Activated CD4-positive, alpha-beta T cell treated with anti-CD3 and anti-CD28 coated beads, Interleukin-2, amount 10 ng/mL, durations not matched to agents 24 days and 14 days (primary cell): Measurements from ENCODE around the gene MUC5AC. TPM values are rescaled to one million over a fixed set of nuclear protein-coding genes. Genes with fewer than 3 reads are reported as not detected.

ENCODE experiments used
- DNase-seq: peaks from one replicate; pipeline ENCODE4 v3.0.0; 2022
- H3K27ac Mint-ChIP-seq: one replicate; pipeline ENCODE4 v1.8.0; 2022; ENCODE audit warnings: mild to moderate bottlenecking, mixed read lengths
- H3K27me3 Mint-ChIP-seq: one replicate; pipeline ENCODE4 v1.8.0; 2022; ENCODE audit warnings: mixed read lengths
- H3K36me3 Mint-ChIP-seq: one replicate; pipeline ENCODE4 v1.8.0; 2022; ENCODE audit warnings: low read depth, mild to moderate bottlenecking, mixed read lengths
- H3K4me1 Mint-ChIP-seq: one replicate; pipeline ENCODE4 v1.8.0; 2021; ENCODE audit warnings: mixed read lengths
- H3K4me3 Mint-ChIP-seq: one replicate; pipeline ENCODE4 v1.8.0; 2022; ENCODE audit warnings: mild to moderate bottlenecking, moderate library complexity, mixed read lengths
- H3K9me3 Mint-ChIP-seq: one replicate; pipeline ENCODE4 v1.8.0; 2021; ENCODE audit warnings: mixed read lengths
- intact Hi-C: fragments of 100-400 bp; cut with micrococcal nuclease; formaldehyde crosslinking; loops from one replicate; pipeline ENCODE4 v1.15.1; 2023
- total RNA-seq: library from RNA; stranded (reverse); gene quantifications from 2 replicates; pipeline ENCODE4 v1.2.3, GENCODE V29; 2022

MUC5AC gene
- total RNA-seq, 1 donor from 2014 or later = not detected

GRCh38 chr11:1224491-1225385 is 67.0 kb downstream of the MUC5AC start:
- H3K27ac Mint-ChIP-seq = no peak overlapping the region
- H3K4me1 Mint-ChIP-seq = no peaks in the 10 kb centered on the region
- no peak overlapping the region for H3K4me3 Mint-ChIP-seq
- no peak for DNase-seq
- intact Hi-C loops = no loop called here
- H3K9me3 Mint-ChIP-seq = no peaks in the 10 kb centered on the region
- H3K36me3 Mint-ChIP-seq = no peaks in the 10 kb centered on the region
- no peaks in the 10 kb centered on the region for H3K27me3 Mint-ChIP-seq

- H3K27ac Mint-ChIP-seq = no peak overlapping the region
- no peaks in the 10 kb centered on the region for H3K27me3 Mint-ChIP-seq
- H3K4me3 Mint-ChIP-seq = no peak overlapping the region
- H3K36me3 Mint-ChIP-seq = no peaks in the 10 kb centered on the region
- no peaks in the 10 kb centered on the region for H3K4me1 Mint-ChIP-seq
- H3K9me3 Mint-ChIP-seq = no peaks in the 10 kb centered on the region
- DNase-seq = no peak
- intact Hi-C loops = no loop called here
These were observed 67.9 kb downstream of the MUC5AC start for GRCh38 chr11:1225386-1226225.

- H3K36me3 Mint-ChIP-seq = no peaks in the 10 kb centered on the region
- no peak overlapping the region for H3K27ac Mint-ChIP-seq
- no peaks in the 10 kb centered on the region for H3K9me3 Mint-ChIP-seq
- H3K4me1 Mint-ChIP-seq = no peaks in the 10 kb centered on the region
- no peak overlapping the region for H3K4me3 Mint-ChIP-seq
- no peak for DNase-seq
- intact Hi-C loops = no loop called here
- H3K27me3 Mint-ChIP-seq = no peaks in the 10 kb centered on the region
These were observed 68.7 kb downstream of the MUC5AC start for GRCh38 chr11:1226226-1226985.

- no peaks in the 10 kb centered on the region for H3K4me1 Mint-ChIP-seq
- no peaks in the 10 kb centered on the region for H3K9me3 Mint-ChIP-seq
- intact Hi-C loops = no loop called here
- no peak overlapping the region for H3K27ac Mint-ChIP-seq
- no peak overlapping the region for H3K4me3 Mint-ChIP-seq
- H3K36me3 Mint-ChIP-seq = no peaks in the 10 kb centered on the region
- H3K27me3 Mint-ChIP-seq = no peaks in the 10 kb centered on the region
- DNase-seq = no peak
These were observed 69.3 kb downstream of the MUC5AC start for GRCh38 chr11:1226986-1227550.

- H3K4me1 Mint-ChIP-seq = no peaks in the 10 kb centered on the region
- intact Hi-C loops = no loop called here
- no peak for DNase-seq
These were observed 69.9 kb downstream of the MUC5AC start for GRCh38 chr11:1227551-1228100.

GRCh38 chr11:1228101-1228821 is 70.5 kb downstream of the MUC5AC start:
- Mint-ChIP-seq H3K27ac (no peak overlapping the region), H3K4me1 (no peaks in the 10 kb centered on the region), H3K9me3 (no peaks in the 10 kb centered on the region), H3K4me3 (no peak overlapping the region), H3K27me3 (no peaks in the 10 kb centered on the region), H3K36me3 (no peaks in the 10 kb centered on the region)
- DNase-seq = no peak
- intact Hi-C loops = no loop called here

More at GRCh38 chr11:1227551-1228100, 69.9 kb downstream of the MUC5AC start:
- H3K4me3 Mint-ChIP-seq = no peak overlapping the region
- H3K36me3 Mint-ChIP-seq = no peaks in the 10 kb centered on the region
- no peaks in the 10 kb centered on the region for H3K27me3 Mint-ChIP-seq
- no peaks in the 10 kb centered on the region for H3K9me3 Mint-ChIP-seq
- no peak overlapping the region for H3K27ac Mint-ChIP-seq

GRCh38 chr11:1228921-1229451 is 71.2 kb downstream of the MUC5AC start:
- no peak for DNase-seq
- Mint-ChIP-seq H3K27me3 (no peaks in the 10 kb centered on the region), H3K4me3 (no peak overlapping the region), H3K27ac (no peak overlapping the region), H3K4me1 (no peaks in the 10 kb centered on the region), H3K36me3 (no peaks in the 10 kb centered on the region), H3K9me3 (no peaks in the 10 kb centered on the region)
- intact Hi-C loops = no loop called here

GRCh38 chr11:1229471-1230120 is 71.8 kb downstream of the MUC5AC start:
- Mint-ChIP-seq H3K27ac (no peak overlapping the region), H3K36me3 (no peaks in the 10 kb centered on the region), H3K27me3 (no peaks in the 10 kb centered on the region), H3K4me1 (no peaks in the 10 kb centered on the region), H3K4me3 (no peak overlapping the region), H3K9me3 (no peaks in the 10 kb centered on the region)
- intact Hi-C loops = no loop called here
- DNase-seq = no peak

- no peaks in the 10 kb centered on the region for H3K36me3 Mint-ChIP-seq
- H3K27ac Mint-ChIP-seq = no peak overlapping the region
- H3K27me3 Mint-ChIP-seq = no peaks in the 10 kb centered on the region
- no peaks in the 10 kb centered on the region for H3K9me3 Mint-ChIP-seq
- intact Hi-C loops = no loop called here
- DNase-seq = no peak
- no peaks in the 10 kb centered on the region for H3K4me1 Mint-ChIP-seq
- no peak overlapping the region for H3K4me3 Mint-ChIP-seq
These were observed 72.3 kb downstream of the MUC5AC start for GRCh38 chr11:1230121-1230455.

GRCh38 chr11:1230456-1231395 is 73.0 kb downstream of the MUC5AC start:
- Mint-ChIP-seq H3K4me3 (no peak overlapping the region), H3K27me3 (no peaks in the 10 kb centered on the region), H3K27ac (no peak overlapping the region), H3K36me3 (no peaks in the 10 kb centered on the region), H3K4me1 (no peaks in the 10 kb centered on the region), H3K9me3 (no peaks in the 10 kb centered on the region)
- DNase-seq = no peak
- intact Hi-C loops = no loop called here

GRCh38 chr11:1231396-1232020 is 73.8 kb downstream of the MUC5AC start:
- no peak overlapping the region for H3K27ac Mint-ChIP-seq
- intact Hi-C loops = no loop called here
- H3K4me3 Mint-ChIP-seq = no peak overlapping the region
- H3K9me3 Mint-ChIP-seq = no peaks in the 10 kb centered on the region
- no peak for DNase-seq
- no peaks in the 10 kb centered on the region for H3K4me1 Mint-ChIP-seq
- H3K27me3 Mint-ChIP-seq = no peaks in the 10 kb centered on the region
- H3K36me3 Mint-ChIP-seq = no peaks in the 10 kb centered on the region
